A673 (cell line): Measurements from ENCODE around the gene NPRL2. TPM values are rescaled to one million over a fixed set of nuclear protein-coding genes. Genes with fewer than 3 reads are reported as not detected.
A peak's percentile ranks its signal among the peaks of the same experiment; 100 is the strongest.

Source experiments
- BruUV-seq: library from RNA; stranded (reverse); fragments of 400-500 nt; replicated peaks from 2 replicates; lab custom pipeline; 2021; lab: Mats Ljungman, UMichigan
- CTCF ChIA-PET: fragments of 300-600 bp; sonication (Branson Sonifier 250); formaldehyde crosslinking; loops from one replicate; lab custom pipeline; 2022; ENCODE audit warnings: antibody characterized with exemption; lab: Charles Lee
- POLR2A ChIA-PET: fragments of 300-600 bp; sonication (Branson Sonifier 250); formaldehyde crosslinking; loops from one replicate; lab custom pipeline; 2022; ENCODE audit warnings: antibody characterized with exemption; ENCODE audit not compliant: low non-redundant PET; lab: Charles Lee
- DNase-seq: peaks from one replicate; pipeline ENCODE4 v3.0.0-alpha.2; 2015; ENCODE audit warnings: low spot score
- H3K27ac ChIP-seq: fragments of 200-600 bp; sonication (generic); 2 replicates; pipeline ENCODE4 v1.5.1; 2016; ENCODE audit warnings: mixed run types, low read depth, mild to moderate bottlenecking, mixed read lengths, antibody characterized with exemption, low read length; ENCODE audit not compliant: poor library complexity, severe bottlenecking
- H3K27me3 ChIP-seq: fragments of 200-600 bp; sonication (generic); replicated peaks from 2 replicates; pipeline ENCODE4 v1.6.1; 2017; ENCODE audit warnings: mixed run types, low read depth, mild to moderate bottlenecking, mixed read lengths, antibody characterized with exemption, low read length; ENCODE audit not compliant: insufficient read depth, poor library complexity
- H3K36me3 ChIP-seq: fragments of 200-600 bp; sonication (generic); 2 replicates; pipeline ENCODE4 v1.6.1; 2016; ENCODE audit warnings: mixed run types, mild to moderate bottlenecking, mixed read lengths, antibody characterized with exemption, low read length; ENCODE audit not compliant: insufficient read depth, poor library complexity, severe bottlenecking
- H3K4me1 ChIP-seq: fragments of 200-600 bp; sonication (generic); 2 replicates; pipeline ENCODE4 v1.6.1; 2017; ENCODE audit warnings: mixed run types, mild to moderate bottlenecking, mixed read lengths, antibody characterized with exemption, low read length; ENCODE audit not compliant: insufficient read depth, poor library complexity, severe bottlenecking
- H3K4me3 ChIP-seq: fragments of 200-600 bp; sonication (generic); 2 replicates; pipeline ENCODE4 v1.5.1; 2016; ENCODE audit warnings: low read depth, mixed run types, mild to moderate bottlenecking, mixed read lengths, low read length; ENCODE audit not compliant: poor library complexity, severe bottlenecking
- H3K9me3 ChIP-seq: fragments of 200-600 bp; sonication (generic); 2 replicates; pipeline ENCODE4 v1.6.1; 2016; ENCODE audit warnings: mixed run types, low read depth, mild to moderate bottlenecking, mixed read lengths, antibody characterized with exemption, low read length; ENCODE audit not compliant: poor library complexity, severe bottlenecking
- CTCF ChIP-seq: fragments of 300-800, 200-600 bp; sonication (generic); conservative IDR thresholded peaks from 2 replicates; pipeline ENCODE4 v1.5.1; 2017; ENCODE audit warnings: low read depth, mild to moderate bottlenecking, antibody characterized with exemption, low read length, moderate library complexity, mixed read lengths
- EZH2 ChIP-seq: fragments of 200-600 bp; sonication (generic); IDR thresholded peaks from 2 replicates; pipeline ENCODE4 v1.6.1; 2017; ENCODE audit warnings: borderline replicate concordance, low read depth, mild to moderate bottlenecking, mixed read lengths, antibody characterized with exemption, low read length; ENCODE audit not compliant: poor library complexity, severe bottlenecking
- intact Hi-C: fragments of 100-400 bp; cut with micrococcal nuclease; formaldehyde crosslinking; loops from one replicate; pipeline ENCODE4 v1.10.0; 2022; ENCODE audit not compliant: unreplicated experiment
- total RNA-seq: library from RNA; stranded (reverse); gene quantifications from 2 replicates; pipeline ENCODE4 v1.2.3, GENCODE V29; 2021

Gene NPRL2
- total RNA-seq, 1 experiment from 2014 or later = 16.0 TPM

GRCh38 chr3:50299929-50300680 lies 50.5 kb downstream of the NPRL2 start:
- H3K9me3 ChIP-seq = no peaks in the 10 kb centered on the region
- H3K4me3 ChIP-seq = peak overlapping the region; percentile 68
- intact Hi-C loops = no loop called here
- ChIA-PET POLR2A (no interaction called here), CTCF (interaction anchor here (0.9 kb wide), 1 partner anchor 18 kb away, joined by 14 read pairs; no protein-coding TSS in a partner anchor)
- H3K27ac ChIP-seq = peak overlapping the region; percentile 70
- H3K27me3 ChIP-seq = no peaks in the 10 kb centered on the region
- DNase-seq = no peak
- TF ChIP-seq EZH2 (no peak), CTCF (no peak)
- no TSS peak for BruUV-seq
- H3K4me1 ChIP-seq = peaks cover 5% of the 10 kb centered on the region
- no peaks in the 10 kb centered on the region for H3K36me3 ChIP-seq

- no peak for TF ChIP-seq CTCF
- POLR2A ChIA-PET = interaction anchor here (0.9 kb wide), 1 partner anchor 29 kb away, joined by 5 read pairs; no protein-coding TSS in a partner anchor
- Histone ChIP-seq H3K9me3 (no peaks in the 10 kb centered on the region), H3K36me3 (no peaks in the 10 kb centered on the region), H3K27me3 (no peaks in the 10 kb centered on the region), H3K27ac (peak overlapping the region; percentile 70), H3K4me1 (peaks cover 5% of the 10 kb centered on the region), H3K4me3 (peak overlapping the region; percentile 68)
- DNase-seq = no peak
- CTCF ChIA-PET = interaction anchor here (0.9 kb wide), 1 partner anchor 18 kb away, joined by 14 read pairs; no protein-coding TSS in a partner anchor
- BruUV-seq = no TSS peak
- intact Hi-C loops = no loop called here
These were observed 51.0 kb downstream of the NPRL2 start for GRCh38 chr3:50299638-50299928.

- H3K9me3 ChIP-seq = no peaks in the 10 kb centered on the region
- POLR2A ChIA-PET = interaction anchor here (0.9 kb wide), 1 partner anchor 30 kb away, joined by 5 read pairs; no protein-coding TSS in a partner anchor
- DNase-seq = peak; percentile 95
- intact Hi-C loops = no loop called here
- TF ChIP-seq EZH2 = no peak
- TF ChIP-seq CTCF = 0 out of 2 replicates have a peak, but pooled peaks have one; percentile 21
- CTCF ChIA-PET = interaction anchor here (0.9 kb wide), 1 partner anchor 17 kb away, joined by 14 read pairs; no protein-coding TSS in a partner anchor
- no TSS peak for BruUV-seq
- H3K27me3 ChIP-seq = no peaks in the 10 kb centered on the region
- H3K36me3 ChIP-seq = no peaks in the 10 kb centered on the region
- peak within 1 kb of the TSS; percentile 82 for H3K27ac ChIP-seq
- peak within 1 kb of the TSS; percentile 68 for H3K4me3 ChIP-seq
- peaks cover 5% of the 10 kb centered on the region for H3K4me1 ChIP-seq
These were observed 51.5 kb downstream of the NPRL2 start, which contains the start of the genes HYAL3 and NAA80 for GRCh38 chr3:50298836-50299637. TSS of gene HYAL3 (minus strand) at chr3:50299405. CDS start at chr3:50295602, 3,803 bp downstream. TSS of gene NAA80 (minus strand) at chr3:50299405. CDS start at chr3:50297463, 1,942 bp downstream.
